PC-9 (cell line): ENCODE measurements around the gene RAB8A.

Experiments used
- EZH2 ChIP-seq: fragments of 200-600 bp; sonication (generic); IDR thresholded peaks from 2 replicates; pipeline ENCODE4 v1.8.0; 2017; ENCODE audit warnings: antibody characterized with exemption, low read depth
- TF ChIP-seq, protein P1 (sequence below): fragments of 200-600 bp; sonication (generic); conservative IDR thresholded peaks from 2 replicates; pipeline ENCODE4 v1.6.1; 2017; ENCODE audit warnings: mixed run types, antibody characterized with exemption, mild to moderate bottlenecking, moderate library complexity

- TF ChIP-seq, protein P1, sequence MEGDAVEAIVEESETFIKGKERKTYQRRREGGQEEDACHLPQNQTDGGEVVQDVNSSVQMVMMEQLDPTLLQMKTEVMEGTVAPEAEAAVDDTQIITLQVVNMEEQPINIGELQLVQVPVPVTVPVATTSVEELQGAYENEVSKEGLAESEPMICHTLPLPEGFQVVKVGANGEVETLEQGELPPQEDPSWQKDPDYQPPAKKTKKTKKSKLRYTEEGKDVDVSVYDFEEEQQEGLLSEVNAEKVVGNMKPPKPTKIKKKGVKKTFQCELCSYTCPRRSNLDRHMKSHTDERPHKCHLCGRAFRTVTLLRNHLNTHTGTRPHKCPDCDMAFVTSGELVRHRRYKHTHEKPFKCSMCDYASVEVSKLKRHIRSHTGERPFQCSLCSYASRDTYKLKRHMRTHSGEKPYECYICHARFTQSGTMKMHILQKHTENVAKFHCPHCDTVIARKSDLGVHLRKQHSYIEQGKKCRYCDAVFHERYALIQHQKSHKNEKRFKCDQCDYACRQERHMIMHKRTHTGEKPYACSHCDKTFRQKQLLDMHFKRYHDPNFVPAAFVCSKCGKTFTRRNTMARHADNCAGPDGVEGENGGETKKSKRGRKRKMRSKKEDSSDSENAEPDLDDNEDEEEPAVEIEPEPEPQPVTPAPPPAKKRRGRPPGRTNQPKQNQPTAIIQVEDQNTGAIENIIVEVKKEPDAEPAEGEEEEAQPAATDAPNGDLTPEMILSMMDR, result no peak
- TF ChIP-seq EZH2, result no peak
Observed at GRCh38 chr19:16098821-16099220, 12.9 kb upstream of the RAB8A start.
